ENCODE measurements around the gene CTXND1.

GRCh38 chr15:80188251-80188650 is 63.8 kb downstream of the CTXND1 start:
- TF ChIP-seq EP300 (IDR thresholded peaks at IDR 0.05), result no peak
- TF ChIP-seq CTCF (IDR thresholded peaks at IDR 0.05), result no peak
- TF ChIP-seq POLR2A (IDR thresholded peaks at IDR 0.05; ENCODE audit: low read depth), result no peak

All from esophagus muscularis mucosa (tissue), 4 donors.